Measurements from ENCODE around the gene SNAP91. TPM values are rescaled to one million over a fixed set of nuclear protein-coding genes. Genes with fewer than 3 reads are reported as not detected.

SNAP91 gene
- total and polyA plus RNA-seq, 2 donors = 0.66 TPM

GRCh38 chr6:83536647-83537589 is 172.0 kb downstream of the SNAP91 start:
- no peaks in the 10 kb centered on the region for H3K36me3 ChIP-seq (ENCODE audit: control insufficient read depth in 2 of 2, insufficient read depth in 2 of 2, low read length in 1 of 2)
- no peaks in the 10 kb centered on the region for H3K27me3 ChIP-seq (ENCODE audit: control insufficient read depth in 2 of 2, insufficient read depth in 1 of 2, low read length in 1 of 2)
- no peak overlapping the region for H3K4me3 ChIP-seq (ENCODE audit: low read length in 2 of 2)
- H3K9me3 ChIP-seq (ENCODE audit: control insufficient read depth in 2 of 2, insufficient read depth in 1 of 2, low read length in 1 of 2) = no peaks in the 10 kb centered on the region
- H3K27ac ChIP-seq (ENCODE audit: low read depth in 1 of 2, low read length in 1 of 2) = no peak overlapping the region
- H3K4me1 ChIP-seq (ENCODE audit: control insufficient read depth in 2 of 2, insufficient read depth in 2 of 2, low read length in 2 of 2) = no peaks in the 10 kb centered on the region
- 75% methylated on average over 4 of the region's 4 CpGs for WGBS
- DNase-seq (ENCODE audit: low read depth in 6 of 9, low spot score in 9 of 9) = no peak

- WGBS = 54% methylated on average over 5 of the region's 5 CpGs
- peak in 5 of 9 donors; percentile 11 to 39 (median 19) for DNase-seq (ENCODE audit: low read depth in 6 of 9, low spot score in 9 of 9)
Observed at GRCh38 chr6:83536034-83536646, 172.8 kb downstream of the SNAP91 start.

GRCh38 chr6:83518816-83519480 is 190.0 kb downstream of the SNAP91 start:
- no peak overlapping the region for H3K27ac ChIP-seq (ENCODE audit: low read depth in 1 of 2, low read length in 1 of 2)
- H3K4me3 ChIP-seq (ENCODE audit: low read length in 2 of 2) = no peak overlapping the region
- 90% methylated on average over 4 of the region's 4 CpGs for WGBS
- no peaks in the 10 kb centered on the region for H3K36me3 ChIP-seq (ENCODE audit: control insufficient read depth in 2 of 2, insufficient read depth in 2 of 2, low read length in 1 of 2)
- no peaks in the 10 kb centered on the region for H3K27me3 ChIP-seq (ENCODE audit: control insufficient read depth in 2 of 2, insufficient read depth in 1 of 2, low read length in 1 of 2)
- H3K9me3 ChIP-seq (ENCODE audit: control insufficient read depth in 2 of 2, insufficient read depth in 1 of 2, low read length in 1 of 2) = no peaks in the 10 kb centered on the region
- DNase-seq (ENCODE audit: low read depth in 6 of 9, low spot score in 9 of 9) = no peak
- no peaks in the 10 kb centered on the region for H3K4me1 ChIP-seq (ENCODE audit: control insufficient read depth in 2 of 2, insufficient read depth in 2 of 2, low read length in 2 of 2)

More at GRCh38 chr6:83536034-83536646, 172.8 kb downstream of the SNAP91 start:
- Histone ChIP-seq H3K27me3 (ENCODE audit: control insufficient read depth in 2 of 2, insufficient read depth in 1 of 2, low read length in 1 of 2) (no peaks in the 10 kb centered on the region), H3K27ac (ENCODE audit: low read depth in 1 of 2, low read length in 1 of 2) (no peak overlapping the region), H3K9me3 (ENCODE audit: control insufficient read depth in 2 of 2, insufficient read depth in 1 of 2, low read length in 1 of 2) (no peaks in the 10 kb centered on the region), H3K36me3 (ENCODE audit: control insufficient read depth in 2 of 2, insufficient read depth in 2 of 2, low read length in 1 of 2) (no peaks in the 10 kb centered on the region), H3K4me1 (ENCODE audit: control insufficient read depth in 2 of 2, insufficient read depth in 2 of 2, low read length in 2 of 2) (no peaks in the 10 kb centered on the region), H3K4me3 (ENCODE audit: low read length in 2 of 2) (no peak overlapping the region)

GRCh38 chr6:83517500-83517899 is 191.4 kb downstream of the SNAP91 start:
- Histone ChIP-seq H3K27ac (ENCODE audit: low read depth in 1 of 2, low read length in 1 of 2) (no peak overlapping the region), H3K36me3 (ENCODE audit: control insufficient read depth in 2 of 2, insufficient read depth in 2 of 2, low read length in 1 of 2) (no peaks in the 10 kb centered on the region), H3K4me3 (ENCODE audit: low read length in 2 of 2) (no peak overlapping the region), H3K27me3 (ENCODE audit: control insufficient read depth in 2 of 2, insufficient read depth in 1 of 2, low read length in 1 of 2) (peaks cover 6 to 9% of the 10 kb centered on the region in 2 donors), H3K4me1 (ENCODE audit: control insufficient read depth in 2 of 2, insufficient read depth in 2 of 2, low read length in 2 of 2) (no peaks in the 10 kb centered on the region), H3K9me3 (ENCODE audit: control insufficient read depth in 2 of 2, insufficient read depth in 1 of 2, low read length in 1 of 2) (no peaks in the 10 kb centered on the region)
- DNase-seq (ENCODE audit: low read depth in 6 of 9, low spot score in 9 of 9) = no peak
- WGBS = 81% methylated on average over 1 of the region's 1 CpG

- H3K9me3 ChIP-seq (ENCODE audit: control insufficient read depth in 2 of 2, insufficient read depth in 1 of 2, low read length in 1 of 2) = no peaks in the 10 kb centered on the region
- no peaks in the 10 kb centered on the region for H3K36me3 ChIP-seq (ENCODE audit: control insufficient read depth in 2 of 2, insufficient read depth in 2 of 2, low read length in 1 of 2)
- no peaks in the 10 kb centered on the region for H3K4me1 ChIP-seq (ENCODE audit: control insufficient read depth in 2 of 2, insufficient read depth in 2 of 2, low read length in 2 of 2)
- peaks cover 13 to 22% of the 10 kb centered on the region in 2 donors for H3K27me3 ChIP-seq (ENCODE audit: control insufficient read depth in 2 of 2, insufficient read depth in 1 of 2, low read length in 1 of 2)
- WGBS = 43% methylated on average over 4 of the region's 4 CpGs
- peak in 6 of 9 donors; percentile 6 to 41 (median 14) for DNase-seq (ENCODE audit: low read depth in 6 of 9, low spot score in 9 of 9)
- H3K4me3 ChIP-seq (ENCODE audit: low read length in 2 of 2) = no peak overlapping the region
- no peak overlapping the region for H3K27ac ChIP-seq (ENCODE audit: low read depth in 1 of 2, low read length in 1 of 2)
Observed at GRCh38 chr6:83514866-83515466, 193.9 kb downstream of the SNAP91 start.

GRCh38 chr6:83514466-83514865 is 194.4 kb downstream of the SNAP91 start:
- H3K4me1 ChIP-seq (ENCODE audit: control insufficient read depth in 2 of 2, insufficient read depth in 2 of 2, low read length in 2 of 2) = no peaks in the 10 kb centered on the region
- H3K36me3 ChIP-seq (ENCODE audit: control insufficient read depth in 2 of 2, insufficient read depth in 2 of 2, low read length in 1 of 2) = no peaks in the 10 kb centered on the region
- 93% methylated on average over 1 of the region's 1 CpG for WGBS
- H3K4me3 ChIP-seq (ENCODE audit: low read length in 2 of 2) = no peak overlapping the region
- no peaks in the 10 kb centered on the region for H3K9me3 ChIP-seq (ENCODE audit: control insufficient read depth in 2 of 2, insufficient read depth in 1 of 2, low read length in 1 of 2)
- no peak overlapping the region for H3K27ac ChIP-seq (ENCODE audit: low read depth in 1 of 2, low read length in 1 of 2)
- no peak for DNase-seq (ENCODE audit: low read depth in 6 of 9, low spot score in 9 of 9)
- peaks cover 13 to 22% of the 10 kb centered on the region in 2 donors for H3K27me3 ChIP-seq (ENCODE audit: control insufficient read depth in 2 of 2, insufficient read depth in 1 of 2, low read length in 1 of 2)

GRCh38 chr6:83511901-83512681 is 196.8 kb downstream of the SNAP91 start, which contains the start of gene PRSS35:
PRSS35 (plus strand) TSS chr6:83512534; CDS start chr6:83523442, 10,908 bp downstream.
- no peaks in the 10 kb centered on the region for H3K9me3 ChIP-seq (ENCODE audit: control insufficient read depth in 2 of 2, insufficient read depth in 1 of 2, low read length in 1 of 2)
- H3K36me3 ChIP-seq (ENCODE audit: control insufficient read depth in 2 of 2, insufficient read depth in 2 of 2, low read length in 1 of 2) = no peaks in the 10 kb centered on the region
- H3K4me1 ChIP-seq (ENCODE audit: control insufficient read depth in 2 of 2, insufficient read depth in 2 of 2, low read length in 2 of 2) = no peaks in the 10 kb centered on the region
- no peak within 1 kb of the TSS for H3K27ac ChIP-seq (ENCODE audit: low read depth in 1 of 2, low read length in 1 of 2)
- H3K4me3 ChIP-seq (ENCODE audit: low read length in 2 of 2) = peak within 1 kb of the TSS; percentile 10 to 12
- 2% methylated on average over 38 of the region's 38 CpGs for WGBS
- peak in 1 of 9 donors; percentile 5 for DNase-seq (ENCODE audit: low read depth in 6 of 9, low spot score in 9 of 9)
- H3K27me3 ChIP-seq (ENCODE audit: control insufficient read depth in 2 of 2, insufficient read depth in 1 of 2, low read length in 1 of 2) = peaks cover 13 to 22% of the 10 kb centered on the region in 2 donors

GRCh38 chr6:83511266-83511665 is 197.6 kb downstream of the SNAP91 start:
- no peak overlapping the region for H3K27ac ChIP-seq (ENCODE audit: low read depth in 1 of 2, low read length in 1 of 2)
- H3K4me3 ChIP-seq (ENCODE audit: low read length in 2 of 2) = no peak overlapping the region
- no peaks in the 10 kb centered on the region for H3K36me3 ChIP-seq (ENCODE audit: control insufficient read depth in 2 of 2, insufficient read depth in 2 of 2, low read length in 1 of 2)
- 92% methylated on average over 8 of the region's 8 CpGs for WGBS
- H3K4me1 ChIP-seq (ENCODE audit: control insufficient read depth in 2 of 2, insufficient read depth in 2 of 2, low read length in 2 of 2) = no peaks in the 10 kb centered on the region
- no peaks in the 10 kb centered on the region for H3K9me3 ChIP-seq (ENCODE audit: control insufficient read depth in 2 of 2, insufficient read depth in 1 of 2, low read length in 1 of 2)
- H3K27me3 ChIP-seq (ENCODE audit: control insufficient read depth in 2 of 2, insufficient read depth in 1 of 2, low read length in 1 of 2) = peaks cover 13 to 22% of the 10 kb centered on the region in 2 donors
- DNase-seq (ENCODE audit: low read depth in 6 of 9, low spot score in 9 of 9) = no peak

Measured in thymus (tissue), 11 donors.